ENCODE results near the gene ITGAD.

ITGAD gene

DNA sequence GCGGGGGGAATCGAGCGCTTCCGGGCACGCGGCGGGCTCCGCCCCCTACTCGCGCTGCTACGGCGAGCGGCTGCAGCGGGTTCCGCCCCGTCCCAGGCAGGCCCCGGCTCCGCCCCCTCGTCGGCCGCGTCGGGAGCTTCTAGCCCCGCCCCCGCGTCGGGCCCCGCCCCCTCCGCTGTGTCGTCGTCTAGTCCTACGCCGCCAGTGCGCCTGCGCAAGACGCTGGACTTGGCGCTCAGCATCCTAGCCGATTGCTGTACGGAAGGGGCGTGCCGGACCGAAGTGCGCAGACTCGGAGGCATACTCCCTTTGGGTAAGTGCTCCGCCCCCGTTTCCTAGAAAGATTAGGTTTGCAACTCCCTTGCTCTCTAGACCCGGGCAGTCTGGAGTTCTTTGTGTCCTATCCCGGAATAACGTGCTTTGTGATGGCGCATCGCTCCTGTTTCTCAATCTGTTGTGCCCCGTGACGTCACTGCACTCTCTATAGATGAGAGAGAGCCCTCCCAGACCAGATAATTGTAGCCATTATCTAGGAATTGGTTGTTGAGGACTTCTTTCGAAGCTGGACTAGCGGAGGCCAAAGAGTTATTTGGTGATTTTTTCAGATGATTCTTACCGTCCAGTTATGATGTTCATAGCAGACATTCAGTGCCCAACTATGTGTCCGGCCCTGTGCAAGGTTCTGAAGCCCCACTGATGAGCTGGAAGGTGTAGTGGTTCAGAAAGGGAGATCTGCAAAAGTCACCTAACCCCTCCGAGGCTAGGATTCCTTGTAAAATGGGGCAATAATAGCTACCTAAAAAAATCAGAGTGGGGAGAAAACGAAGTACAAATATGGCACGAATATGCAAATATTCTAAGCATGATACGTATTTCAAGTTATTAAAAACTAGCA, 66.8 kb downstream of the ITGAD start:
- DNase-seq (ENCODE audit: low spot score), result peak; percentile 97

DNA sequence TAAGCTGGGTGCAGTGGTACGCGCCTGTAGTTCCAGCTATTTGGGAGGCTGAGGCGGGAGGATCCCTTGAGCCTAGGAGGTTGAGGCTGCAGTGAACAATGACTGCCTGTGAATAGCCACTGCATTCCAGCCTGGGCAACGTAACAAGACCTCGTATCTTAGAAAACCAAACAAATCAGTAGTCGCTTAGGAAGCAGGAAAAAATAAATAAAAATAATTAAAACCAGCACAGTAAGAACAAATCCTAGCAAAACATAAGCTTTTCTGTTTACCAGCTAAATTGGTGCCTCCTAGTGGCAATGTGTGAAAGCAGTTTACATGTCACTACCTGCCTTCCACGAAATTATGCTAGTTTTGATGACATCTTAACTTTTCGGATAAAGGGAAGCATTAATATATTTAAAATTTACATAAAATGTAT, 67.5 kb downstream of the ITGAD start:
- peak; percentile 25 for DNase-seq (ENCODE audit: low spot score)

DNA sequence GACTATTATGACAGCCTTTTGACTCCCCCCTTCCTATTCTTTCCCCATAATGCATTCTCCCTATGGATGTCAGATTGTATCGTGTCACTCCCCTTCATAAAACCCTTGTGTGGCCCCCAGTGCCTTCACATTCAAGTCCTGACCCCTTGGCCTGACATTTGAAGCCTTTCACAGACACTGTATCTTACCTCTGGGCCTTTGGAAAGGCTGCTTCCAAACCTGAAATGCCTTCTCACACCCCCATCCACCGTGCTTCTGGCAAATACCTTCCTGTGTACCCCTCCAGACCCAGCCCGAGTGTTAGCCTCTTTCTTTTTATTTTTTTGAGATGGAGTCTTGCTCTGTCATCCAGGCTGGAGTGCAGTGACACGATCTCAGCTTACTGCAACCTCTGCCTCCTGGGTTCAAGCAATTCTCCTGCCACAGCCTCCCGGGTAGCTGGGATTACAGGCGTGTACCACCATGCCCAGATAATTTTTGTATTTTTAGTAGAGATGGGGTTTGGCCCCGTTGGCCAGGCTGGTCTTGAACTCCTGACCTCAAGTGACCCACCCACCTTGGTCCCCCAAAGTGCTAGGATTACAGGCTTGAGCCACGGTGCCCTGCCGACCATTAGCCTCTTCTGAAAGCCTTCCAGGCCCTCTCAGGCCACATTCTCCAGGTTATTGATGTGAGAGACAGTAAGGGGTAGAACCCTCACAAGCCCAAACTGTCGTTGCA, 68.2 kb downstream of the ITGAD start:
- DNase-seq (ENCODE audit: low spot score), result no peak

DNA sequence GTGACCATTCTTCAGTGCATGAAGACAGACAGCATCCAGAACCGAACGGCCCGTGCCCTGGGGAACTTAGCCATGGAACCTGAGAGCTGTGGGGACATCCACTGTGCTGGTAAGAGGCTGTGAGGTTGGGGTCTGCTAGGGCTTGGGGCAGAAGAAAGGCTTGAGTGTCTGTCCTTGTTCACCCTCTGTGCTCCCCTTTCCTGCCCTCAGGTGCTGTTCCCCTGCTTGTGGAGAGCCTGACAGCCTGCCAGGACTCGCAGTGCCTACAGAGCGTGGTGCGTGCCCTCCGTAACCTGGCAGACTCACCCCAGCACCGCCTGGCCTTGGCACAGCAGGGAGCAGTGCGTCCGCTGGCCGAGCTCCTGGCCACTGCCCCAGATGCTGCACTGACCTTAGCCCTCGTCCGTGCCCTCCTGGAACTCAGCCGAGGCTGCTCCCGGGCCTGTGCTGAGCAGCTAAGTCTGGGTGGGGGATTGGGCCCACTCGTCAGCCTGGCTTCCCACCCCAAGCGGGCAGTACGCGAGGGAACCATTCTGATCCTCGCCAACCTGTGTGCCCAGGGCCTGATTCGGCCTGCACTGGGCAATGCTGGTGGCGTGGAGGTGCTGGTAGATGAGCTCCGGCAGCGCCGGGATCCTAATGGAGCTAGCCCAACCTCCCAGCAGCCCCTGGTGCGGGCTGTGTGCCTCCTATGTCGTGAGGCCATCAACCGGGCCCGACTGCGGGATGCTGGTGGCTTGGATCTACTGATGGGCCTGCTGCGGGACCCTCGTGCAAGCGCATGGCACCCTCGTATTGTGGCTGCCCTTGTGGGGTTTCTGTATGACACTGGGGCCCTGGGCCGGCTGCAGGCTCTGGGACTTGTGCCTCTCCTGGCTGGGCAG, 69.0 kb downstream of the ITGAD start:
- DNase-seq (ENCODE audit: low spot score), result no peak

DNA sequence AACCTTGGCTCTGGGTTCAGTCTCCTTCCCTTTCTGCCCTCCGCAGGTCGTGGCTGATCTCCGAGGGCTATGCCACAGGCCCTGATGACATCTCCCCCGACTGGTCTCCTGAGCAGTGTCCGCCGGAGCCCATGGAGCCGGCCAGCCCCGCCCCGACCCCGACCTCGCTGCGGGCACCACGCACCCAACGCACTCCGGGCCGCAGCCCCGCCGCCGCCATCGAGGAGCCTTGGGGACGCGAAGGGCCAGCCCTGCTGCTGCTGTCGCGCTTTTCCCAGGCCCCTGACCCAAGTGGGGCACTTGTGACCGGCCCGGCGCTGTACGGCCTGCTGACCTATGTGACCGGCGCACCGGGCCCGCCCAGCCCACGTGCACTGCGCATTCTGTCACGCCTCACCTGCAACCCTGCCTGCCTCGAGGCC, 71.2 kb downstream of the ITGAD start:
- peak; percentile 10 for DNase-seq (ENCODE audit: low spot score)

DNA sequence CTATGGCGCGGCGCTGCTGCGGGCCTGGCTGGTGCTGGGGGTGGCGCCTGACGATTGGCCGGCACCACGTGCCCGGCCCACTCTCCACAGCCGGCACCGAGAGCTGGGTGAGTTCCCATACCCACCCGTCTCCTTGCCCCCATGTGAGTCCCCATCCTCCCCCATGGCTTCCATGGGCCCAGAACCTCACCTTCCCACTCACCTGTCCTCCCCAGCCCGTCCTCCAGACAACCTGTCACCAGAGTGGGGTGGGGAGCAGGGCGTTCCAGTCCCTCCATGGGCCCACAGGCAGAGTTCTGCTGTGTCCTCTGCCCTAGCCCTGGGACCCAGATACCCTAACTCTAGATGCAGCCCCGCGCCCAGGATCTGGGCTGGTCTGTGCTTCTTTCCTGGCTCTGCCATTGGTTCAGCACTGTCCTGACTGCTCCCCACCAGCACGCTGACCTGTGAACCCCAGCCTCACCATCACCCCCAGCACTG, 71.7 kb downstream of the ITGAD start:
- DNase-seq (ENCODE audit: low spot score), result no peak

DNA sequence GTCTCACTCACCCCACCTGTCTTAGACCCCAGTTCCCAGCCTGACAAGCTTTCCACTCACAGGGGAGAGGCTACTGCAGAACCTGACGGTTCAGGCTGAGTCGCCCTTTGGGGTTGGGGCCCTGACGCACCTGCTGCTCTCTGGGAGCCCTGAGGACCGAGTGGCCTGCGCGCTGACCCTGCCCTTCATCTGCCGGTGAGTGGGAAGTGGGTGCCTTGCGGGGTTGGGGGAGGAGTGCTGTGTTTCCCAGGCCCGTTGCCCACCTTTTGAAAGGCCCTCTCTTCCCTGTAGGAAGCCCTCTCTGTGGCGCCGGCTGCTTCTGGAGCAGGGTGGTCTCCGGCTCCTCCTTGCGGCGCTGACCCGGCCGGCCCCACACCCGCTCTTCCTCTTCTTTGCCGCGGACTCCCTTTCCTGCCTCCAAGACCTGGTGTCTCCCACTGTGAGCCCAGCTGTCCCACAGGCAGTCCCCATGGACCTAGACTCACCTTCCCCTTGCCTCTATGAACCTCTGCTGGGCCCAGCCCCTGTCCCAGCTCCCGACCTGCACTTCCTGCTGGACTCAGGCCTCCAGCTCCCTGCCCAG, 72.7 kb downstream of the ITGAD start:
- no peak for DNase-seq (ENCODE audit: low spot score)

DNA sequence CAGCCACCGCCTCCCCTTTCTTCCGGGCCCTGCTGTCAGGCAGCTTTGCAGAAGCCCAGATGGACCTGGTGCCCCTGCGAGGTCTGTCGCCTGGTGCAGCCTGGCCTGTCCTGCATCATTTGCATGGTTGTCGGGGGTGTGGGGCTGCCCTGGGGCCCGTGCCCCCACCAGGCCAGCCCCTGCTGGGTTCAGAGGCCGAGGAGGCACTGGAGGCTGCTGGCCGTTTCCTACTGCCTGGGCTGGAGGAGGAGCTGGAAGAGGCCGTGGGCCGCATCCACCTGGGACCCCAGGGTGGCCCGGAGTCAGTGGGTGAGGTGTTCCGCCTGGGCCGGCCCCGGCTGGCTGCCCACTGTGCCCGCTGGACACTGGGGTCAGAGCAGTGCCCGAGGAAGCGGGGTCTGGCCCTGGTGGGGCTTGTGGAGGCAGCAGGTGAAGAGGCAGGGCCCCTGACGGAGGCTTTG, 73.3 kb downstream of the ITGAD start:
- DNase-seq (ENCODE audit: low spot score), result peak; percentile 6

DNA sequence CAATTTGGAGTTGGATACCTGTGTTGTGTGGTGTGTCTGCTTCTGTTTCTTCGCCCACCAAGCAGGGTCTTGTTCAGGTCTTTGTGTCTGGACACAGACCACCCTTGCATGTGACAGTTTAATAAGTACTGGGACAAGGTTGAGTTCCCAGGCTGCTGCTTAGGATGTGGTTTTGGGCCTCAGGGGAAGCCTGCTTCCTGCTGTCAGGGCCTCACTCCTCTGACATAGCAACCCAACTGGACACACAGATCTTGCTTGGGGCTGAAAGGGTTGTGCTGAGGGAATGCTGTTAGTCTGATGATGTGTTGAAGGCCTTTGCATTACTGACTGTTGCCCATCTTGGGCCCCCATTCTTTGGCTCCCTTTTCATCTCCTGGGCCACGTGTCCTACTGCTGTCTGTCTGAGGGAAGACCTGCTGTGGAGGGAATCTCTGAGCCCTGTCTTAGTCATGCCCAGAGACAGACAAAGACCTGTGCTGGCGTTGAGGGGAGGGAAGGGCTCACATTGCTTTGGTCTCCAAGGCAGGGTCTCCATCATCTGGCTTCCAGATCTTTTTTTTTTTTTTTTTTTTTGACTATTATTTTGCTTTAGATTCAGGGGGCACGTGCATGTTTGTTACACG, 74.1 kb downstream of the ITGAD start:
- no peak for DNase-seq (ENCODE audit: low spot score)

DNA sequence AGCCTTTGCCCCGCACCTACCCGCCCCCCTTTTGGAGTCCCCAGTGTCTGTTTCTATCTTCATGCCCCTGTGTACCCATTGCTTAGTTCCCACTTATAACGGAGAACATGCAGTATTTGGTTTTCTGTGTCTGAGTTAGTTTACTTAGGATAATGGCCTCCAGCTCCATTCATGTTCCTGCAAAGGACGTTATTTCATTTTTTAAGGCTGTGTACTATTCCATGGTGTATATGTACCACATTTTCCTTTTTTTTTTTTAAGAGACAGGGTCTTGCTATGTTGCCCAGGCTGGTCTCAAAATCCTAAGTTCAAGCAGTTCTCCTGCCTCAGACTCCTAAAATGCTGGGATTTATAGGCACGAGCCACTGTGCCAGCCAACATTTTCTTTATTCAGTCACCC, 74.7 kb downstream of the ITGAD start:
- no peak for DNase-seq (ENCODE audit: low spot score)

DNA sequence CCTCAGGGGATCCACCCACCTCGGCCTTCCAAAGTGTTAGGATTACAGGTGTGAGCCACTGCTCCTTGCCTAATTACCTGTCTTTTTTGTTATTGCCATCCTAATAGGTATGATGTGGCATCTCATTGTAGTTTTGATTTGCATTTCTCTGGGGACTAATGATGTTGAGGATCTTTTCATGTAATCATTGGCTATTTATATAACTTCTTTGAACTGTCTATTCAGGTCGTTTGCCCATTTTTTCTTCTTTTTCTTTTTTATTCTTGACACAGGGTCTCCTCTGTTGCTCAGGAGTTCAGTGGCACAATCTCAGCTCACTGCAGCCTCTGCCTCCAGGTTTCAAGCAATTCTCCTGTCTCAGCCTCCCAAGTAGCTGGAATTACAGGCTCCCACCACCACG, 77.5 kb downstream of the ITGAD start:
- no peak for DNase-seq (ENCODE audit: low spot score)

DNA sequence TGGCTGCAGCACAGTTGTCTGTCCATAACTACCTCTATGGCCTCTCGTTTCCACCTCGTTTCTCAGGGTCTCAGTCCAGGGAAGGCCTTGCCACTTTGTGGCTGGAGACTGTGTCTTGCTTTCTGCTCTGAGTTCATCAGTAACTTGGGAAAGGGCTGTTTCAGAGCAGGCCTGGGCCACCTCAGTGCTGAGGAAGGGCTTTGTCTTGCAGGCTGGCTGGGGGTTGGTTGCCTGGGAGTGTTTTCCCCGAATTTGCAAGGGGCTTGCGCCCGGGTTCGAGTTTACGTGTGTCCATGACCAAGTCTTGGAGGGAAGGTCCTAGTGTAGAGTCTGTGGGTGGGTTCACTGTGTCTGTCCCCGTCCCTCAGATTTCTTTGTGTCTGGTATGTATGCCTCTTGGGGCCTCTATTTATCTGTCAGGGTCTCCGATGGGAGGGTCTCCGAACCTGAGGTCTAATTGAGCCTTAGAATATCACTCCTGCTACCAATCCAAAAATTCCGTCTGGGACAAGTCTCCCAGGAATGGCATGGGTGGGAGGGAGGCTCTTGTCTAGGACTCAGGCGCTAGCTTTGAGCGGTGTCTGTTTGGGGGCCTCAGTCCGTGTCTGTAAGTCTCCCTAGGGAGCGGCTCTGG, 78.2 kb downstream of the ITGAD start:
- no peak for DNase-seq (ENCODE audit: low spot score)

DNA sequence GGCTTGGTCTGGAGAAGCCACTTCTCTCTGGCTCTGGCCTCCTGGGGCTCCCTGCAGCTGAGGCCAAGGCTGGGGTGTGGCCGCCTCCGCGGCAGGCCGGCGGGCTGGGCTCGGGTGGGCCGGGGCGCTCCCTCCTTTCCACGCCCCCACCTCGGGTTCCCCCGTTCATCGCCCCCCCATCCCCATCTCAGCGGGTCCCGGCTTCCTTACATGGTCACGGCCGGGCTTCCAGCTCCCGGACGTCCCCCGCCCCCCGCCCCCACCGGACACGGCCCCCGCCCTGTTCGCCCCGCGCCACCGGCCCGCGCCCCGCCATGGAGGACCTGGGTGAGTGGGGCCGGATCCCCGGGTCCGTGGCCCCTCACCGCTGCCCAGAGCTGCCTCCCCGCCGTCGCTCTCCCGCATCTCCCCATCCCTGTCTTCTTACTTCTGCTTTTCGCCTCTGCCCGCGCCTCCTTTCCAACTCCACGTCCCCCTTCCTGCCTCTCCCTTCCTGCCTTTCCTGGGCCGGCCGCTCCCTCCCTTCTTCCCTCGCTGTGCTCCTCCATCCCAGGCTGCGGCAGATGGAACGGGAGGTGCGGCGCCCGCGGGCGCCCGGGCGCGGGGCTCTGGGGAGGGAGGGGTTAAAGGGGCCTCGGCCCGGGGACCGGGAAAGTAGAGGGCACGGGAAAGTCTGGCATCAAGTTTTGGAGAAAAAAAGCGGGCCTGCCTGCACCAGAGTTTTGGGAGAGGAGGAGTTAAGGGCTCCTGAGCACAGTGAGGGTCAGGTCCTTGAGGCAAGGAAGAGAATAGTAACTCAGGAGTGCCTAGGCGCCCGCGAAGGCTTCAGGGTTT, 79.0 kb downstream of the ITGAD start, which contains the start of gene TGFB1I1:
TSS of gene TGFB1I1 (plus strand) at position 278 of the 834 bp plus-strand sequence. CDS start at position 315, 37 bp downstream.
- no peak for DNase-seq (ENCODE audit: low spot score)

DNA sequence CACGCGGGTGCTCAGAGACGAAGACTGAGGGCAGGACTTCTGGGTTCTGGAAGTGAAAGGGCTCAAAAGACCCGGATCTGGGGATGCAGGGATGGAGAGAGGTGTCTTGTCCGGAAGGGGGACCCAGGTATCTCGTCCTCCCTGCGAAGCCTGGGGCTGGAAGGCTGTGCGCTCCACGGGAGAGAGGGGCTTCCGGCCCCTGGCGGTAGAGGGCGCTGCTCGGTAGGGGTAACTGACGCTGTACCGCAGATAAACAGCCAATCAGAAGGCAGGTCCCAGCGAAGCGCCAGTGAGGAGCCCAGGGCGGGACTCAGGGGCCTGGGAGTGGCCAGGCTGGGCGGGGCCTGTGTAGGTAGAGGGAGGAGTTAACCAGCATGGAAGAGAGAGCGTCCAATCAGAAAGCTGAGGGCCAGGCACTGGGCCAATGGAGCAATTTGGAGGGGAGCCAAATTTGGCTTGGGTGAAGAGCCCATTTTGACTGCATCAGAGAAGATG, 79.6 kb downstream of the ITGAD start:
- DNase-seq (ENCODE audit: low spot score), result peak; percentile 59

DNA sequence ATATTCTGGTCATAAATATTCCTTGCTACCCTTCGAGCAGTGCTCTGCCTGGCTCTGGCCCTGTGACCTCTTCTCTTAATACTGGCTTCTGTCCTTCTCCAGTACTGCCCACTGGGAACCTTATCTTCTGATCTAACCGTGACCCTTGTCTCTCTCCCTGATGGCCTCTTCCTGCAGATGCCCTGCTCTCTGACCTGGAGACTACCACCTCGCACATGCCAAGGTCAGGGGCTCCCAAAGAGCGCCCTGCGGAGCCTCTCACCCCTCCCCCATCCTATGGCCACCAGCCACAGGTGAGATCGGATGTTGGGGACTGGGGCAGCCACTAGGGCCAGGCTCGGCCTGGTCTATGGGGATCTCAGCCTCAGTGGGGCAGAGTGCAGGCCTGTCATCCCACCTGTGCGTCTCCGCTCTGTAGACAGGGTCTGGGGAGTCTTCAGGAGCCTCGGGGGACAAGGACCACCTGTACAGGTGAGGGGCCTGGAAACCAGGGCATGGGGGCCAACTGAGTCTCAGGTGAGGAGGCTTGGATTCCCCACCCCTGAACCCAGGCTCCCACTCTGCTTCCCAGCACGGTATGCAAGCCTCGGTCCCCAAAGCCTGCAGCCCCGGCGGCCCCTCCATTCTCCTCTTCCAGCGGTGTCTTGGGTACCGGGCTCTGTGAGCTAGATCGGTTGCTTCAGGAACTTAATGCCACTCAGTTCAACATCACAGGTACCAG, 80.3 kb downstream of the ITGAD start:
- DNase-seq (ENCODE audit: low spot score), result no peak

DNA sequence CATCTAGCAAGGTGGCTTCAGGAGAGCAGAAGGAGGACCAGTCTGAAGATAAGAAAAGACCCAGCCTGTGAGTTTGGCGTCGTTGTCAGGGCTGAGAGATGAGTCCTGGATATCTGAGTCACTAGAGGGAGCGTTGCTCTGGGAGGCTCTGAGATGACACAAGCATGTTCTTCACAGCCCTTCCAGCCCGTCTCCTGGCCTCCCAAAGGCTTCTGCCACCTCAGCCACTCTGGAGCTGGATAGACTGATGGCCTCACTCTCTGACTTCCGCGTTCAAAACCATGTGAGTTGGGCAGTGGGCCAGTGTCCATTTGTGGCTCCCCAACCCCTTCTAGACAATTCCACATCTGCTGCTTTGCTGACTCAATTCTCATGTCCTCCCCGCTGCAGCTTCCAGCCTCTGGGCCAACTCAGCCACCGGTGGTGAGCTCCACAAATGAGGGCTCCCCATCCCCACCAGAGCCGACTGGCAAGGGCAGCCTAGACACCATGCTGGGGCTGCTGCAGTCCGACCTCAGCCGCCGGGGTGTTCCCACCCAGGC, 81.1 kb downstream of the ITGAD start:
- no peak for DNase-seq (ENCODE audit: low spot score)

DNA sequence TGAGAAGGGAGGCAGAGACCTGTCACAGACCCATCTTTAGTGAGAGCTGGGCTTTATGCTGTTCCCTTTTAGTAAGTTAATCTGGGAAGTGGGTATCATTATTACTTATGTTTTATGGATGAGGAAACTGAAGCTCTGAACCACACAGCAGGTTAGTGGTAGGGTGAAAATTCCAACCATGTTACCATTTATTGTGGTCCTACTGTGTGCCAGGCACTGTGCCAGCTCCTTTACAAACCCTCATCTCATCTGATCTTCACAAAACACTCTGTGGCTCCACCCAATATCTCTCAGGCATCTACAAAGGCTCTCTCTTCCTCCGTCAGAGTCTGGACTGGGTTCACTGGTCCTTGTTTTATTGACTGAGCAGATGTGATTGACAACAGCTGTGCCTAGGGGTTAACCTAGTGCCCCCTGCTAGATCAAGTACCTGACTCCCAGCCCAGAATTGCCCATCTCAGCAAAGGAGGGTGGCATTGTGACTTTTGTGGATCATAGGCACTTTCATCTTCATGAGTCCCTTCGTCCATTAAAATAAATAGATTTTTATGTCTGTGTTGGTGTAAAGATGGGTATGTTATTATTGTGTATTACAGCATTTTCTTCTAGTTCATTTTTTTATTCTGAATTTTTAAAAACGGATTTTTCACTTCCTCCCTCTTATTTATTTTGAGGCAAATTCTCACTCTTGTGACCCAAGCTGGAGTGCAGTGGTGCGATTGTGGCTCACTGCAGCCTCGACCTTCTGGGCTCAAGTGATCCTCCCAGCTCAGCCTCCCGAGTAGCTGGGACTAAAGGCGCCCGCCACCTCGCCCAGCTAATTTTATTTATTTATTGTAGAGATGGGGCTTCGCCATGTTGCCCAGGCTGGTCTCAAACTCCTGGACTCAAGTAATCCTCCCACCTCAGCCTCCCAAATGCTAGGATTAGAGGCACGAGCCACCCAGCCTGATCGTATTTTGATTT, 81.9 kb downstream of the ITGAD start:
- no peak for DNase-seq (ENCODE audit: low spot score)
